Measurements from ENCODE around the gene C6orf15. TPM values are rescaled to one million over a fixed set of nuclear protein-coding genes. Genes with fewer than 3 reads are reported as not detected.

C6orf15 gene
- total RNA-seq, 1 donor from 2014 or later = not detected

- H2AFZ ChIP-seq (replicated peaks) = no peak overlapping the region
- Mint-ChIP-seq H3K27me3 (ENCODE audit: insufficient read depth, low read depth) (peaks cover under 1% of the 10 kb centered on the region), H3K27ac (no peak overlapping the region)
Observed at GRCh38 chr6:31075528-31075927, 36.8 kb downstream of the C6orf15 start.

GRCh38 chr6:31074401-31074800 lies 38.0 kb downstream of the C6orf15 start:
- Histone ChIP-seq H3K36me3 (no peaks in the 10 kb centered on the region), H3K4me1 (peaks cover 7% of the 10 kb centered on the region), H3F3A (ENCODE audit: low read depth) (peaks cover 18% of the 10 kb centered on the region), H3K9ac (no peak overlapping the region), H2AFZ (replicated peaks) (no peak overlapping the region), H3K4me3 (no peak overlapping the region), H3K79me2 (ENCODE audit: low read depth) (no peaks in the 10 kb centered on the region), H3K4me2 (no peak overlapping the region), H4K20me1 (ENCODE audit: low read depth) (no peaks in the 10 kb centered on the region), H3K27ac (no peak overlapping the region), H3K27me3 (no peaks in the 10 kb centered on the region), H3K9me3 (ENCODE audit: low read depth) (no peaks in the 10 kb centered on the region)
- no peak overlapping the region for H3K4me3 Mint-ChIP-seq
- DNase-seq (ENCODE audit: low spot score) = no peak
- TF ChIP-seq EZH2phosphoT487 (IDR thresholded peaks at IDR 0.05) (no peak), EZH2 (IDR thresholded peaks at IDR 0.05) (no peak), CTCF (IDR thresholded peaks at IDR 0.05) (no peak)
- peaks cover 33% of the 10 kb centered on the region for H3K4me1 Mint-ChIP-seq
- peak overlapping the region; percentile 86 for H3K27ac Mint-ChIP-seq
- no peaks in the 10 kb centered on the region for H3K36me3 Mint-ChIP-seq
- H3K9me3 Mint-ChIP-seq = no peaks in the 10 kb centered on the region
- no peaks in the 10 kb centered on the region for H3K27me3 Mint-ChIP-seq (ENCODE audit: insufficient read depth, low read depth)

More at GRCh38 chr6:31075528-31075927, 36.8 kb downstream of the C6orf15 start:
- H3K4me1 Mint-ChIP-seq = peaks cover 27% of the 10 kb centered on the region
- TF ChIP-seq EZH2phosphoT487 (IDR thresholded peaks at IDR 0.05) (no peak), EZH2 (IDR thresholded peaks at IDR 0.05) (no peak), CTCF (IDR thresholded peaks at IDR 0.05) (no peak)
- Histone ChIP-seq H3K27ac (no peak overlapping the region), H3K4me1 (peaks cover 9% of the 10 kb centered on the region), H3K9ac (no peak overlapping the region), H3K27me3 (no peaks in the 10 kb centered on the region), H3K4me3 (no peak overlapping the region), H3K4me2 (no peak overlapping the region), H3K9me3 (ENCODE audit: low read depth) (no peaks in the 10 kb centered on the region), H3K36me3 (no peaks in the 10 kb centered on the region), H3F3A (ENCODE audit: low read depth) (peaks cover 7% of the 10 kb centered on the region), H3K79me2 (ENCODE audit: low read depth) (no peaks in the 10 kb centered on the region), H4K20me1 (ENCODE audit: low read depth) (no peaks in the 10 kb centered on the region)
- DNase-seq (ENCODE audit: low spot score) = no peak
- H3K36me3 Mint-ChIP-seq = no peaks in the 10 kb centered on the region
- no peaks in the 10 kb centered on the region for H3K9me3 Mint-ChIP-seq
- H3K4me3 Mint-ChIP-seq = no peak overlapping the region

GRCh38 chr6:31070711-31071197 lies 41.6 kb downstream of the C6orf15 start:
- Histone ChIP-seq H2AFZ (replicated peaks) (peak overlapping the region; percentile 71), H3K27ac (peak overlapping the region; percentile 17), H3K9ac (no peak overlapping the region), H3K4me2 (peak overlapping the region; percentile 58), H4K20me1 (ENCODE audit: low read depth) (no peaks in the 10 kb centered on the region), H3K4me3 (no peak overlapping the region), H3K4me1 (peaks cover 10% of the 10 kb centered on the region), H3K36me3 (no peaks in the 10 kb centered on the region), H3K27me3 (no peaks in the 10 kb centered on the region), H3K9me3 (ENCODE audit: low read depth) (no peaks in the 10 kb centered on the region), H3K79me2 (ENCODE audit: low read depth) (no peaks in the 10 kb centered on the region), H3F3A (ENCODE audit: low read depth) (peaks cover 18% of the 10 kb centered on the region)
- Mint-ChIP-seq H3K4me3 (peak overlapping the region; percentile 19), H3K27ac (peak overlapping the region; percentile 72), H3K27me3 (ENCODE audit: insufficient read depth, low read depth) (no peaks in the 10 kb centered on the region), H3K4me1 (peaks cover 43% of the 10 kb centered on the region), H3K36me3 (no peaks in the 10 kb centered on the region), H3K9me3 (peaks cover 3% of the 10 kb centered on the region)
- TF ChIP-seq EZH2 (IDR thresholded peaks at IDR 0.05) (no peak), CTCF (IDR thresholded peaks at IDR 0.05) (peak; percentile 65), EZH2phosphoT487 (IDR thresholded peaks at IDR 0.05) (no peak)
- DNase-seq (ENCODE audit: low spot score) = peak; percentile 89
